MM.1S (cell line): Measurements from ENCODE around the gene TYRO3.
"Not testable (repeated sequence)": the region's sequence is repeated elsewhere in the genome, so short reads cannot be mapped to it uniquely, and the experiment has no call there.

ENCODE experiments used
- CTCF ChIP-seq: fragments of 300-600 bp; sonication (generic); IDR thresholded peaks from 2 replicates; pipeline ENCODE4 v1.5.1; 2016; ENCODE audit warnings: antibody characterized with exemption, low read length, mixed read lengths
- EZH2 ChIP-seq: fragments of 300-600 bp; sonication (generic); optimal IDR thresholded peaks from 2 replicates; pipeline ENCODE3; 2017; ENCODE audit warnings: low read depth, mild to moderate bottlenecking, antibody characterized with exemption, low read length, mixed read lengths

GRCh38 chr15:41589571-41589970, 30.6 kb downstream of the TYRO3 start:
- not testable (repeated sequence) for TF ChIP-seq CTCF, EZH2
